ENCODE results near the gene C19orf25. TPM values are rescaled to one million over a fixed set of nuclear protein-coding genes. Genes with fewer than 3 reads are reported as not detected.

The C19orf25 gene
- total RNA-seq, 1 donor from 2014 or later, result 25.0 TPM

GRCh38 chr19:1455002-1455335, 24.0 kb downstream of the C19orf25 start:
- H3K27me3 ChIP-seq, result peaks cover 21% of the 10 kb centered on the region
- TF ChIP-seq POLR2A (IDR thresholded peaks at IDR 0.05), result no peak
- no peak for TF ChIP-seq CTCF (IDR thresholded peaks at IDR 0.05)
- no peak for TF ChIP-seq POLR2AphosphoS5 (IDR thresholded peaks at IDR 0.05; ENCODE audit: insufficient read depth in 1 of 2, low read depth in 1 of 2)
- no peak for DNase-seq (ENCODE audit: extremely low spot score in 2 of 2)
- intact Hi-C loops (cut with DNase I), result no loop called here
- H3K27ac ChIP-seq, result no peak overlapping the region
- H3K9me3 ChIP-seq, result no peaks in the 10 kb centered on the region
- no peaks in the 10 kb centered on the region for H3K36me3 ChIP-seq
- peaks cover 31% of the 10 kb centered on the region for H3K4me1 ChIP-seq
- H3K4me3 ChIP-seq, result no peak overlapping the region

- H3K27me3 ChIP-seq, result peaks cover 29% of the 10 kb centered on the region
- no peaks in the 10 kb centered on the region for H3K36me3 ChIP-seq
- no peak overlapping the region for H3K27ac ChIP-seq
- TF ChIP-seq POLR2A (IDR thresholded peaks at IDR 0.05), result no peak
- TF ChIP-seq POLR2AphosphoS5 (IDR thresholded peaks at IDR 0.05; ENCODE audit: insufficient read depth in 1 of 2, low read depth in 1 of 2), result no peak
- TF ChIP-seq CTCF (IDR thresholded peaks at IDR 0.05), result no peak
- H3K4me3 ChIP-seq, result no peak overlapping the region
- peaks cover 31% of the 10 kb centered on the region for H3K4me1 ChIP-seq
- no peak for DNase-seq (ENCODE audit: extremely low spot score in 2 of 2)
- H3K9me3 ChIP-seq, result no peaks in the 10 kb centered on the region
- intact Hi-C loops (cut with DNase I), result no loop called here
Observed at GRCh38 chr19:1453525-1454364, 25.3 kb downstream of the C19orf25 start.

GRCh38 chr19:1452802-1453524, 26.1 kb downstream of the C19orf25 start:
- TF ChIP-seq POLR2AphosphoS5 (IDR thresholded peaks at IDR 0.05; ENCODE audit: insufficient read depth in 1 of 2, low read depth in 1 of 2) (no peak), CTCF (IDR thresholded peaks at IDR 0.05) (no peak), POLR2A (IDR thresholded peaks at IDR 0.05) (no peak)
- no peak for DNase-seq (ENCODE audit: extremely low spot score in 2 of 2)
- no peaks in the 10 kb centered on the region for H3K36me3 ChIP-seq
- H3K27me3 ChIP-seq, result peaks cover 29% of the 10 kb centered on the region
- no peak overlapping the region for H3K27ac ChIP-seq
- intact Hi-C loops (cut with DNase I), result no loop called here
- H3K4me1 ChIP-seq, result peaks cover 31% of the 10 kb centered on the region
- no peaks in the 10 kb centered on the region for H3K9me3 ChIP-seq
- no peak overlapping the region for H3K4me3 ChIP-seq

GRCh38 chr19:1451916-1452801, 26.9 kb downstream of the C19orf25 start:
- H3K27ac ChIP-seq, result no peak overlapping the region
- H3K27me3 ChIP-seq, result peaks cover 37% of the 10 kb centered on the region
- H3K9me3 ChIP-seq, result no peaks in the 10 kb centered on the region
- intact Hi-C loops (cut with DNase I), result no loop called here
- DNase-seq (ENCODE audit: extremely low spot score in 2 of 2), result no peak
- H3K4me1 ChIP-seq, result peaks cover 32% of the 10 kb centered on the region
- TF ChIP-seq CTCF (IDR thresholded peaks at IDR 0.05) (no peak), POLR2A (IDR thresholded peaks at IDR 0.05) (no peak), POLR2AphosphoS5 (IDR thresholded peaks at IDR 0.05; ENCODE audit: insufficient read depth in 1 of 2, low read depth in 1 of 2) (no peak)
- no peaks in the 10 kb centered on the region for H3K36me3 ChIP-seq
- no peak overlapping the region for H3K4me3 ChIP-seq
